T-cell (primary cell): Measurements from ENCODE around the gene NTF4. TPM values are rescaled to one million over a fixed set of nuclear protein-coding genes. Genes with fewer than 3 reads are reported as not detected.
A peak's percentile ranks its signal among the peaks of the same experiment; 100 is the strongest.

ENCODE experiments used
- ATAC-seq, 4 experiments: fragments of 200-7000 bp in 3 of 4; fragments of 150-1000 bp in 1 of 4; cut with Tn5 transposase; replicated peaks in 1 of 4; 1 replicate in 3 of 4; 2 replicates in 1 of 4; pipeline ENCODE4 v1.10.0; 2021; ENCODE audit warnings: moderate library complexity in 3 of 4, mild to moderate bottlenecking in 2 of 4, moderate number of reproducible peaks in 1 of 4
- CTCF ChIA-PET, 2 donors: fragments of 300-600 bp; sonication (Branson Sonifier 250); formaldehyde crosslinking; loops; one replicate each; lab custom pipeline; 2022; ENCODE audit warnings: antibody characterized with exemption in 2 of 2; lab: Charles Lee
- POLR2A ChIA-PET, 2 donors: fragments of 300-600 bp; sonication (Branson Sonifier 250); formaldehyde crosslinking; loops; one replicate each; lab custom pipeline; 2022; ENCODE audit warnings: antibody characterized with exemption in 2 of 2; lab: Charles Lee
- DNase-seq, 35 experiments: peaks; one replicate each; pipeline versions ENCODE4 v3.0.0 to v3.0.0-alpha.2; 2013 to 2023
- H3K27ac ChIP-seq: one replicate; pipeline ENCODE4 v1.5.1; 2013; ENCODE audit warnings: low read length
- H3K27me3 ChIP-seq, 2 experiments: replicated peaks in 1 of 2; 1 replicate in 1 of 2; 2 replicates in 1 of 2; pipeline versions ENCODE4 v1.6.1 to v1.7.0; 2013; ENCODE audit warnings: low read length in 1 of 2, mixed read lengths in 1 of 2; ENCODE audit not compliant: control insufficient read depth in 2 of 2, insufficient read depth in 2 of 2; ENCODE audit errors: extremely low read depth in 1 of 2
- H3K36me3 ChIP-seq, 2 donors: 1 replicate in 1 of 2; 2 replicates in 1 of 2; pipeline versions ENCODE4 v1.6.1 to v1.7.0; 2013; ENCODE audit warnings: low read length in 1 of 2; ENCODE audit not compliant: control insufficient read depth in 2 of 2, insufficient read depth in 1 of 2; ENCODE audit errors: extremely low read depth in 1 of 2
- H3K4me1 ChIP-seq, 2 experiments: 1 replicate in 1 of 2; 2 replicates in 1 of 2; pipeline versions ENCODE4 v1.6.1 to v1.7.0; 2013; ENCODE audit warnings: low read length in 2 of 2, mixed read lengths in 1 of 2; ENCODE audit not compliant: insufficient read depth in 2 of 2, control insufficient read depth in 1 of 2; ENCODE audit errors: extremely low read depth in 1 of 2
- H3K4me3 ChIP-seq, 2 donors: 1 replicate in 1 of 2; 2 replicates in 1 of 2; pipeline versions ENCODE4 v1.5.1 to v1.7.0; 2013; ENCODE audit warnings: mild to moderate bottlenecking in 2 of 2, low read length in 1 of 2, moderate library complexity in 1 of 2; ENCODE audit not compliant: control insufficient read depth in 1 of 2; ENCODE audit errors: extremely low read depth in 1 of 2
- H3K9me3 ChIP-seq: 2 replicates; pipeline ENCODE4 v1.7.0; 2013
- H3K27ac Mint-ChIP-seq, 2 donors: one replicate each; pipeline ENCODE4 v1.8.0; 2020 to 2021; ENCODE audit warnings: mild to moderate bottlenecking in 2 of 2, mixed read lengths in 2 of 2
- H3K27me3 Mint-ChIP-seq, 2 donors: one replicate each; pipeline ENCODE4 v1.8.0; 2021 to 2022; ENCODE audit warnings: mixed read lengths in 2 of 2
- H3K36me3 Mint-ChIP-seq: one replicate; pipeline ENCODE4 v1.8.0; 2021; ENCODE audit warnings: mixed read lengths
- H3K4me1 Mint-ChIP-seq, 3 donors: one replicate each; pipeline ENCODE4 v1.8.0; 2020 to 2022; ENCODE audit warnings: mixed read lengths in 3 of 3, mild to moderate bottlenecking in 1 of 3
- H3K4me3 Mint-ChIP-seq, 3 donors: one replicate each; pipeline ENCODE4 v1.8.0; 2020 to 2022; ENCODE audit warnings: mild to moderate bottlenecking in 3 of 3, mixed read lengths in 3 of 3, moderate library complexity in 3 of 3
- H3K9me3 Mint-ChIP-seq, 3 donors: one replicate each; pipeline ENCODE4 v1.8.0; 2020 to 2022; ENCODE audit warnings: mixed read lengths in 3 of 3
- WGBS: methylation state at CpG from one replicate; pipeline ENCODE4 v1.1.5; 2013; ENCODE audit warnings: missing lambda C conversion rate; ENCODE audit not compliant: insufficient coverage; 5-methylcytosine and 5-hydroxymethylcytosine counted together
- total RNA-seq, 35 experiments: library from RNA in 6 of 35; stranded (reverse) in 6 of 35; fragments of 120-200 nt in 1 of 35; gene quantifications; one replicate each; pipeline versions ENCODE4 v1.2.1 to v1.2.4 and lab custom pipeline; 2013 to 2026

The NTF4 gene
- total RNA-seq, 5 donors from 2014 or later (not counting 1 experiment from before 2014, with no cell fraction given) = not detected

DNA sequence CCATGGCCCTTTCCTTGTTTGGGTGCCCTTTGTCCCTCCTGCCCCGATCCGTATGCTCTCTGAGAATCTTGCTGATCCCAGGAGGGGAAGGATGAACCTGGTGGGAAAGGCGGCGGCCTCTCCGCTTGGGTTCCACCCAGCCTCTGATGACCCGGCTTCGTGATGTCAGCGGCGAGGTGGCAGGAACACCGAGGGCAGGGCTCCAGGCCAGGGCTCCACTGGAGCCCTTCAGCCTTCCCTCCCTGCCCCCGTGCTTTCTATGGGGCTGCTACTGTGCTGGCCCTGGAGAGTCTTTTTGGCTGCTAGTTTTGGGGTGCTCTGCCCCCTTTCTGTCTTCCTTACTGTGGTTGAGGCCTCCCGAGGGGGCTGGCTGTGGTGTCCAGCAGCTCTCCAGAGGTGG is 37.7 kb upstream of the NTF4 start:
- H3K4me3 ChIP-seq = no peak overlapping the region
- H3K9me3 Mint-ChIP-seq = no peaks in the 10 kb centered on the region
- DNase-seq (no peak), ATAC-seq (no peak)
- no peak overlapping the region for H3K4me3 Mint-ChIP-seq
- CTCF ChIA-PET = no interaction called here
- peaks cover 57 to 85% of the 10 kb centered on the region in 2 donors for H3K36me3 ChIP-seq
- peaks cover 0 to 3% of the 10 kb centered on the region in 2 experiments for H3K27me3 ChIP-seq
- H3K4me1 Mint-ChIP-seq = peaks cover 8 to 16% (median 11%) of the 10 kb centered on the region in 3 donors
- no peak overlapping the region for H3K27ac ChIP-seq
- H3K9me3 ChIP-seq = no peaks in the 10 kb centered on the region
- POLR2A ChIA-PET = no interaction called here
- no peaks in the 10 kb centered on the region for H3K27me3 Mint-ChIP-seq
- peaks cover 0 to 9% of the 10 kb centered on the region in 2 experiments for H3K4me1 ChIP-seq
- 98% methylated on average over 8 of the region's 12 CpGs for WGBS
- no peak overlapping the region for H3K27ac Mint-ChIP-seq
- H3K36me3 Mint-ChIP-seq = peaks cover 47% of the 10 kb centered on the region

DNA sequence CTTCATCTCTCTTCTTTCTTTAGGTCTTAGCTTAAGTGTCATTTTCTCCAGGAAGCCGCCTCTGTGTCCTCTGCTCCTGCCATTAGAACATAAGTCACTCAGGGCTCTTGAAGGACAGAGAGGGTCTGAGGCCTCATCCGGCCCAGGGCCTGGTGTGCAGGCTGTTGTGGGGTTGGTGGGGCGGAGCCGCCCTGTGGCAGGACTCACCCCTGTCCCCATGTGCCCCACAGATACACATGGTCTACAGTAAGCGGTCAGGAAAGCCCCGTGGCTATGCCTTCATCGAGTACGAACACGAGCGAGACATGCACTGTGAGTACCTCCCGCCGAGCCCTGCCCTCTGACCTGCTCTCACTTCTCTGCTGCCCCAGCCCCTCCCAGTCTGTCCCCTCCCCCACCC is 36.5 kb upstream of the NTF4 start:
- Histone ChIP-seq H3K36me3 (peaks cover 52 to 80% of the 10 kb centered on the region in 2 donors), H3K27ac (no peak overlapping the region), H3K4me3 (no peak overlapping the region), H3K9me3 (no peaks in the 10 kb centered on the region), H3K27me3 (peaks cover 0 to 3% of the 10 kb centered on the region in 2 experiments), H3K4me1 (peaks cover 0 to 9% of the 10 kb centered on the region in 2 experiments)
- WGBS = 98% methylated on average over 9 of the region's 12 CpGs
- DNase-seq = no peak
- Mint-ChIP-seq H3K36me3 (peaks cover 36% of the 10 kb centered on the region), H3K27me3 (no peaks in the 10 kb centered on the region), H3K4me1 (peaks cover 6 to 9% (median 7%) of the 10 kb centered on the region in 3 donors), H3K4me3 (no peak overlapping the region), H3K27ac (no peak overlapping the region), H3K9me3 (no peaks in the 10 kb centered on the region)
- ChIA-PET POLR2A (no interaction called here), CTCF (interaction anchor here in 1 of 2 donors (0.6 kb wide), 1 partner anchor 121 kb away, joined by 3 read pairs; no protein-coding TSS in a partner anchor)
- ATAC-seq = no peak

DNA sequence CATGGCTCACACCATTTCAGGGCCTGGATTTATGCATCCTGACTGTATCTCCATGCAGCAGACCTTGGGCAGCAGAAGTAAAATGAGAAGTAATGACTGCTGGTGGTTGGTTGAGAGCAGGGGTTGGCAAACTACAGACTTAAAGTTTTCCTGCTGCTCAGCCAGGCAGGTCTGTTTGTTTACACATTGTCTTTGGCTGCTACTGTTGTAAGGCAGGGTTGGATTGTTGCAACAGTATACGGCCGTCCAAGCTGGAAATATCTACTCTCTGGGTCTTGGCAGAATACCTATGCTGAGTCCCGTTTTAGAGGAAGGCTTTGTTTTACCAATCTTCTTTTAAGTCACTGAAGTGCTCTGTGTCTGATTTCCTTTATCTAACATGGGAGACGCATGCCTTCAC is 34.2 kb upstream of the NTF4 start:
- Histone ChIP-seq H3K4me3 (no peak overlapping the region), H3K27me3 (no peaks in the 10 kb centered on the region), H3K9me3 (no peaks in the 10 kb centered on the region), H3K36me3 (peaks cover 39 to 80% of the 10 kb centered on the region in 2 donors), H3K27ac (no peak overlapping the region), H3K4me1 (peaks cover 0 to 9% of the 10 kb centered on the region in 2 experiments)
- DNase-seq (no peak), ATAC-seq (no peak)
- H3K36me3 Mint-ChIP-seq = peaks cover 39% of the 10 kb centered on the region
- peaks cover 7 to 12% (median 7%) of the 10 kb centered on the region in 3 donors for H3K4me1 Mint-ChIP-seq
- H3K27ac Mint-ChIP-seq = no peak overlapping the region
- 80% methylated on average over 2 of the region's 4 CpGs for WGBS
- H3K4me3 Mint-ChIP-seq = no peak overlapping the region
- H3K9me3 Mint-ChIP-seq = no peaks in the 10 kb centered on the region
- CTCF ChIA-PET = interaction anchor here (0.6 to 1.7 kb wide), 3 partner anchors 29 to 463 kb away, joined by 6 to 10 read pairs (median 8); no protein-coding TSS in a partner anchor
- POLR2A ChIA-PET = no interaction called here
- no peaks in the 10 kb centered on the region for H3K27me3 Mint-ChIP-seq

DNA sequence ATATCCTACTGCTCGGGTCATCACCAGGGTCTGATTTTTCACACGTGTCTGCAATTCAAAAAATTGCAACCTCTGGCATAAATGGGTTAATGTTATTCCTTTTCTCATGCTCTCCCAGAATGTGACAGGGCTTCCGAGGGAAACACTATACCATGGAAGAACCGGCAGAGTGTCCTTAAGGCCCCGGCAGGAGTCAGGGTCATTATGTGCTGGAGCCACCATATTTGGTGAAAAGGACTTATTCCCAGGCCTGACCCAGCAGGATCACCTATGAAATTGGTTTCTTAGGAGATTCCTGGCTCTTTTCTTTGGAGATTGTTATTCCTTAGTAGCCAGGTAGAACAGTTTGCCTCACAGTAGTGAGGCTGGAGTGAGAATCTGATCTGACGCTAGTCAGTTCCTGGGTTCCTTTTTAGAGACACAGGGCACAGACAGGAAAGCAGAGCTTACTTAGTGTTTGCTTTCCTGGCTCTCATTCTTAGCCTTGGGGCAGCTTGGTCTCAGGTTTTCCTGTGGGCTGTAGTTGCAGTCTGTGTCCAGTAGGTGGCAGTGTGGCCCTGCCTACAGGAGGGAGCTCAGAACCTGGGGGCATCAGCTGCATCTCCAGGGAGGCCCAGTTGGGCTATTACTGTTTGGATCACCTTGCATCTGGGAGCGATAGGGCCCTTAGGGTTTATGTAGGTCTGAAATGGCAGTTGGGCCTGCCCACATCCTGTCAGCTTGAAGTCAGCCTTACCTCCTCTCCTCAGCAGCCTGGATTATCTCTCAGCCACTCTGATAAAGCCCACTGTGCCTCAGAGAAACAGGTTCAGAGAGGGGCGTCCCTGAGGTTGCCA is 33.1 kb upstream of the NTF4 start:
- Histone ChIP-seq H3K4me3 (no peak overlapping the region), H3K36me3 (peaks cover 37 to 79% of the 10 kb centered on the region in 2 donors), H3K27ac (no peak overlapping the region), H3K4me1 (peaks cover 0 to 9% of the 10 kb centered on the region in 2 experiments), H3K27me3 (no peaks in the 10 kb centered on the region), H3K9me3 (no peaks in the 10 kb centered on the region)
- H3K36me3 Mint-ChIP-seq = peaks cover 39% of the 10 kb centered on the region
- ChIA-PET CTCF (interaction anchor here (0.5 to 1.7 kb wide), 16 partner anchors 9 to 735 kb away, joined by 3 to 19 read pairs (median 4); partner anchors contain the start of genes LIN7B (in 1 of the 2), PRMT1 (in 1 of the 2) and RUVBL2 (in 1 of the 2)), POLR2A (interaction anchor here in 1 of 2 donors (0.6 kb wide), 2 partner anchors 34 to 282 kb away, joined by 3 to 5 read pairs; no protein-coding TSS in a partner anchor)
- DNase-seq (peak; percentile 42 to 86 (median 66)), ATAC-seq (peak; percentile 82 to 87 (median 84))
- H3K27me3 Mint-ChIP-seq = no peaks in the 10 kb centered on the region
- no peak overlapping the region for H3K27ac Mint-ChIP-seq
- WGBS = 76% methylated on average over 7 of the region's 8 CpGs
- no peak overlapping the region for H3K4me3 Mint-ChIP-seq
- H3K4me1 Mint-ChIP-seq = peaks cover 7 to 12% (median 8%) of the 10 kb centered on the region in 3 donors
- H3K9me3 Mint-ChIP-seq = no peaks in the 10 kb centered on the region

DNA sequence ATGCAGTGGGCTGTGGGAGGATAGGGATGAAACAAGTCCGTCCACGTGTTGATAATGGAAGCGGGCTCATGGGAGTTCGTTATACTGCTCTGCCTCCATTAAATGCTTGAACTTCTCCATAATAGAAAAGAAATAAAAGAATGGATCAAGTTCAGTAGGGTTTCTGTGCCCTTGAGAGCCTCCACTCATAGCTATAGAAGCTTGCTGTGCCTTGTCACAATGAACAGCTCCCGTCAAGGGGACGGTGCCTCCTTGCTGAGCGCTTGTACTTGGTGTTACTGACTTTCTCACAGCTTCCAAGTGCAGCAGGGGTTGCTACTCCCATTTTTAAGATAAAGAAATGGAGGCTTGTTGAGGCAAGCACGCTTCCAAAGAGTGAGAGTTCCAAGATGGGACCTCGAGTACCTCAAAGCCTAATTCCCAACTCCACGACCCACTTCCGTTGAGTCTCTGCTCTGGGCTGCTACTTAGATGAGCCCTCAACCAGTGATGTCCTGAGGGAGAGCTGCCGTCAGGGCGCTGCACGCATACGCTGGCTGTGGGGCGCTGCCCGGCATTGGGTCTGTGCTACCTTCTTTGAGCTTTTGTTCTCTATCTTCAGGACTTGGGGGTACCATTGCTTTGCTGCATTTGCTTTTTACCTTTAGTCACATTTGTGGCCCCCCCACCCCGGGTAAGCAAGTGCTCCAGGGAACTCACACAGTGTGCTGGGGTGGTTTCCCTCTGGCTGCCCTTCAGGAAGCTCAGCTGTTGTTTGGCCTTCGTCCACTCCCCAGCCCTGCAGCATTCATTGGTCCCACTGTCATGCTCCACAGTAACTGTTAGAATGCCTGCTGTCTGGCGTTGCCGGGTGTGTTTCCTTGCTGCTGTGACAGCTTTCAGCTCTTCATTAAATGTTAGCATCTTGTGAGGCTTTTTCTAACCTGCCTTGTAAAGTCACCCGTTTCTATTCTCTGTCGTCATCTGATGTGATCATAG is 30.2 kb upstream of the NTF4 start:
- H3K36me3 Mint-ChIP-seq = peaks cover 41% of the 10 kb centered on the region
- Histone ChIP-seq H3K4me1 (peaks cover 0 to 18% of the 10 kb centered on the region in 2 experiments), H3K36me3 (peaks cover 25 to 84% of the 10 kb centered on the region in 2 donors), H3K4me3 (no peak overlapping the region), H3K9me3 (no peaks in the 10 kb centered on the region), H3K27ac (no peak overlapping the region), H3K27me3 (no peaks in the 10 kb centered on the region)
- H3K9me3 Mint-ChIP-seq = no peaks in the 10 kb centered on the region
- H3K27me3 Mint-ChIP-seq = no peaks in the 10 kb centered on the region
- ATAC-seq = no peak
- H3K4me3 Mint-ChIP-seq = no peak overlapping the region
- CTCF ChIA-PET = interaction anchor here in 1 of 2 donors (0.9 kb wide), 1 partner anchor 12 kb away, joined by 3 read pairs; no protein-coding TSS in a partner anchor
- DNase-seq = no peak
- peaks cover 7 to 24% (median 21%) of the 10 kb centered on the region in 3 donors for H3K4me1 Mint-ChIP-seq
- WGBS = 92% methylated on average over 17 of the region's 23 CpGs
- H3K27ac Mint-ChIP-seq = no peak overlapping the region
- POLR2A ChIA-PET = no interaction called here

DNA sequence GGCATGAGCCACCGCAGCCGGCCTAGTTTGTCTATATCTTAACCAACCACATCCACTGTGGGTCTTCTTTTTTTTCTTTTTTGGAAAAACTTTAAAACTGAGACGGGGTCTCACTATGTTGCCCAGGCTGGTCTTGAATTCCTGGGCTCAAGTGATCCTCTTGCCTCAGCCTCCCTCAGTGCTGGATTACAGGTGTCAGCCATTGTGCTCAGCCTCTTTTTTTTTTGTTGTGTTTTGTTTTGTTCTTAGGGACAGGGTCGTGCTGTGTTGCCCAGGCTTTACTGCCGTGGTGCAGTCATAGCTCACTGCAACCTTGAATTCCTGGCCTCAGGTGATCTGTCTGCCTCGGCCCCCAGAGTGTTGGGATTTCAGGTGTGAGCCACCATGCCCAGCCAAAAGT is 28.1 kb upstream of the NTF4 start:
- Mint-ChIP-seq H3K4me1 (peaks cover 20 to 33% (median 31%) of the 10 kb centered on the region in 3 donors), H3K9me3 (no peaks in the 10 kb centered on the region), H3K36me3 (peaks cover 36% of the 10 kb centered on the region), H3K27ac (no peak overlapping the region), H3K27me3 (no peaks in the 10 kb centered on the region), H3K4me3 (no peak overlapping the region)
- DNase-seq = no peak
- Histone ChIP-seq H3K27me3 (no peaks in the 10 kb centered on the region), H3K4me3 (no peak overlapping the region), H3K4me1 (peaks cover 0 to 21% of the 10 kb centered on the region in 2 experiments), H3K27ac (no peak overlapping the region), H3K9me3 (no peaks in the 10 kb centered on the region), H3K36me3 (peaks cover 19 to 79% of the 10 kb centered on the region in 2 donors)
- WGBS = 100% methylated on average over 3 of the region's 6 CpGs
- CTCF ChIA-PET = no interaction called here
- ATAC-seq = no peak
- POLR2A ChIA-PET = no interaction called here
